NCI-H2029 (cell line): ENCODE data around the gene MAPRE2.

ENCODE experiments used
- DNase-seq: peaks from one replicate; lab custom pipeline; 2025; lab: John Stamatoyannopoulos, UW

Gene MAPRE2

DNA sequence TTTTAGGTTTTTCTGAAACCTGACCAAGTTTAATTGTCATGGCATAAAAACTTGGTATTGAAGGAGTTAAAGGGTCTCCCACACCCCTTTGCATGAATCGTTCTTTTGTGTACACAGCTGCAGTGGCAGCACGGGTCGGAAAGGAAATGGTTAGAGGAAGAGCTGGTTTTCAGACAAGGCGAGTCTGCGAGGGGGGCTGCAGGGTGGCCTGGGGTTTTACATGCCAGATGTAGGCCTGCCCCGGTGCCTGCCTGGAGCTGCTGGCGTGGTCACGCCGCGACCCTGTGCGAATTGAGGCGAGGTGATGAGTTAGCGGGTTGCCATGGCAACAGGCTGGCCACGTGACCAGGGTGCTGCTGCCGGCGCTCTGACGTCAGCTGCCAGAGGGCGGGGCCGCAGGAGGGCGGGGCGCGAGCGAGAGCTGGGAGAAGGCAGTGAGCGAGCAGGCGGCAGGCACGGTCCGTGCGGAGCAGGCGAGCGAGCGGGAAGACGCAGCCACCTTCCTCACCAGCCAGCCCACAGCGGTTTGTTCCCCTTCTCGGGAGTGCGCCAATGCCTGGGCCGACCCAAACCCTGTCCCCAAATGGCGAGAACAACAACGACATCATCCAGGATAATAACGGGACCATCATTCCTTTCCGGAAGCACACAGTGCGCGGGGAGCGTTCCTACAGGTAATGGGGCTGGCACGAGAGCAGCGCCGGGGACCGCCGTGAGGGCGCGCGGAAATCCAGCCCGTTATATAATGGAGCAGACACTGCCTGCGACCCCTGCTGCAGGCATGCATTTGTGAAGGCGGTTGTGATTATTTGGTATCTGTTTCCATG, at the start of gene MAPRE2:
TSS of gene MAPRE2 (plus strand) at position 426 of the 827 bp plus-strand sequence. CDS start at position 553, 127 bp downstream.
- DNase-seq: peak; percentile 95

DNA sequence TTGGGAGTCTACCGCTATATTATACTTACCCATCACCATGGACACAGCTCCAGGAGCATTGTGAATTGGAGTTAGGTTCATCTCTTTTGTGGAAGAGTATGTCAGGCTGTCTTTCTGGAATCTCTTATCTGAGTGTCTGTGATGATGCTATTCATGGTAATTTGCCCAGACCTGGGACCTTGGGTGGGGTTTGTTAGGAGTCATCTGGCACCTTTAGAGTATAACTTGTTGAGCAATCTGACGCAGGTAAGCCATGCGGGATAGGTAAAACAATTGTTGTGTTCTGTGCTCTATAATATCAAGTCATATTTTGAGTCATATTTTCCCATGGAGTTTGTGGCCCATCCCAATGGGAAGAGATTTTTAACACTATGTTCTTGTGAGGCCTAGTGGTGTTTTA, 49.7 kb upstream of the MAPRE2 start:
- no peak for DNase-seq

- no peak for DNase-seq
These were observed 47.9 kb upstream of the MAPRE2 start for GRCh38 chr18:34993289-34993688.

DNA sequence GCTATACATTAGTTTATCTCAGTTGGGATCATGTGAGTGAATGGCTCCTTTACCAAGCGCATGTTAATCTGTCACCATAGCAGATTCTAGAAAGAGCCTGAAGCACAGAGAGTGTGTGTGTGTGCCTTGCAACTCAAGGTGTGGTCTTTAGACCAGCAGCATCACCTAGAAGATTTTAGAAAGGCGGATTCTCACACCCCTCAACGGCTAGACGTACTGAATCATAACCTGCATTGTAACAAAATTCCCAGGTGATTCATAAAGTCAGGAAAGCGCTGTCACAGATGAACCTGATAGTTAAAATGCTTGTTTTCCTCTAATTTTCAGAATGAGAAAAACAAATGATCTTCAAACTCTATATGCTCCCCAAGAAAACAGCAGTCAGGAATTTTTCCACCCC, 45.5 kb upstream of the MAPRE2 start:
- no peak for DNase-seq

DNA sequence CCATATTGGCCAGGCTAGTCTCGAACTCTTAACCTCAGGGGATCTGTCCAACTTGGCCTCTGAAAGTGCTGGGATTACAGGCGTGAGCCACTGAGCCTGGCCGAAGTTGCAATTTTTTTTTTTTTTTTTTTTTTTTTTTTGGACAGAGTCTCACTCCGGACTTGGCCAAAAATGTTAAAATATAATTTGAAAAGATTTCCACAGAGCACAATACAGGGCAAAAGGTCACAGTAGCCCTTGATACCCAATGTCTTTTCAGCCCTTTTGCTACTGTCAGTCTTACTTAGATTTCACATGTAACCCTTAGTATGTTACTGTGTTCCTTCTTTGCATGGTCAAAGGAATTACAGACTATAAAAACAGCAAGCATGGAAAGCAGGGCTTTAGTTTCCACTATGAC, 42.6 kb upstream of the MAPRE2 start:
- DNase-seq: no peak

DNA sequence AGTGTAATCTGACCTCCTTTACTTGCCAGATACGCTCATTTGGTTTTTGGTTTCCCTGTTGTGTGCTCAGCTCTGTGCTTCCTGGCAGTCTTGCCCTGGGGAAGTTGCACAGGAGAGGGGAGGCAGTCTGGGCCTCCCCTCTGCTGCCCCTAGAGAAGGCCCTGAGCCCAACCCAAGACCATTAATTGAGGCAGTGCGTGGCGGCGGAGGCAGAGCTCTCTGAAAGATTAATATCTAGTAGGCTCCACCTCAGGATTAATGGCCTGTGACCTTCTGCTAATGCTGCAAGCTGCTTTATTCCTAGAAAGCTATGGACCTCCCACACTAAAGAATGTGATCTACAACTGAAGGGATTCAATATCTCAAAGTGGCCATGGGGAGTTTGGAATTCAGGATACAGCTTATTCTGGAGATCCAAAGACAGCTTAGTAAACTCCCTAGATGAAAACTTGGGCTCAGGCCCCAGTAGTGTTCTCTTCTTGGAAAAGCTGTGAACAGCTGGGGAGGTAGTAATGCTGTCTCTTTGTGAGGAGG, 41.4 kb upstream of the MAPRE2 start:
- no peak for DNase-seq

DNA sequence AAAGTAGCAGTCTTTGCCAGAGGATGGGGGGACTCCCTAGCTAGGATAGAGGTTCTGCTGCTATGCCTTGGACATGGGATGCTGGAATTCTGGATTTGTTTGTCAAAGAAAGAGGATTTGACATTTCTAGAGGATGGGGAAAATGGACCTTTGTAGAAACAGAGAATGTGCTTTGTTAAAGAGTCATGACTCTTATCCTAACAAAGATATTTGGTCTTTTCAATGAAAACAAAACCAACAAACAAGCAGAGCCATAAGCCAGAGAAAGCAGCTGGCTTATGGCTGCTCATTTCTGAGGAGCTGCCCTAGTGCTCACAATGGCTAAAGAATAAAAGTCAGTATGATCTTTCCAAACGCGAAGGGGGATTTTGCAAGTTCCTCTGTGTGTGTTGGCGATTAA, 40.8 kb upstream of the MAPRE2 start:
- DNase-seq: no peak

GRCh38 chr18:35002120-35002519, 39.1 kb upstream of the MAPRE2 start:
- no peak for DNase-seq

DNA sequence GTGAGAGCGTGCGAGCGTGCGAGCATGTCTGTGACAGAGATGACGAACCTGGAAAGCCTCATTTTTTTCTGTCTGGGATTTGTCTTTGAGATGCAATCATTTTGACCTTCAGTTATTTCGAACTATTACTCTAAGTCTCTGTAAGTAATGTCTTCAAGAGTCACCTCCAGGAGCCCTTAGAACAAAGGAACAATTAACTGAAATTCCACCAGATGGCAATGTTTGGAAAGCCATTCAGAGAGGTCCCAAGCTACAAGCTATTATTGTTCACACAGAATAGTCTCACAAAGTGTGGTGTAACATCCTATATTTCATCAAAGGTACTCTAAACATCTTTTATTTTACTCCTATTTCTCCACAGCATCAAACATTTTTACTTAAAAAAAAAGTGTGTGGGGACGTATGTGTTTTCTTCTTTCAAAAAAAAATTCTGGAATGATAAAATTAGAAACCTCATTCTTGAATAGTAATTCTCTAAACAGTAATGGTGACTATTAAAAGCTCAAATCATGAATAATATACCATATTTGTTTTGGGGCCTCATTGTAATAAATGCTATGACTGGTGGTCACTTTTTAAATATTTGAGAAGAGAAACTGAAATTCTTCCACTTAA, 35.1 kb upstream of the MAPRE2 start:
- DNase-seq: peak; percentile 25

- no peak for DNase-seq
These were observed 31.1 kb upstream of the MAPRE2 start for GRCh38 chr18:35010156-35010555.

- DNase-seq: no peak
These were observed 30.2 kb upstream of the MAPRE2 start for GRCh38 chr18:35010993-35011392.

DNA sequence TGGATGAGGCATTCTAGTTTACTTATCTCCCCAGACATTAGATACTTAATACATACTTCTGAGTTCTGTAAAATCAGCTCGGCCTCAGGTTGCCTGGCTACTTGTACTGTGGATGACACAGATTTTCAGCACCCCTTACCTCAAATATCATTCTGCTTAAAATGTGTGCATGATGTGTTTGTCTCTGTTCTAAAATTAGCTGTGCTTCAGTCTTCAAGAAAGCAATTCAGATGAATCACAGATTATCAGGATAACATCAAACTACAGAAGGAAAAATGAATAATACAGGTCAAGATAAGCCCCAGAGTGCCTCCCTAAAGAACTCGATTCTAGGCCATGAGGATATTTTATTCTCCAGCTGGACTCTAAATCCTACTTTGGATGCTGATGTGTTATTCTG, 21.3 kb upstream of the MAPRE2 start:
- no peak for DNase-seq

GRCh38 chr18:35022426-35023001, 18.7 kb upstream of the MAPRE2 start:
- no peak for DNase-seq

- no peak for DNase-seq
These were observed 17.0 kb upstream of the MAPRE2 start for GRCh38 chr18:35024196-35024595.

DNA sequence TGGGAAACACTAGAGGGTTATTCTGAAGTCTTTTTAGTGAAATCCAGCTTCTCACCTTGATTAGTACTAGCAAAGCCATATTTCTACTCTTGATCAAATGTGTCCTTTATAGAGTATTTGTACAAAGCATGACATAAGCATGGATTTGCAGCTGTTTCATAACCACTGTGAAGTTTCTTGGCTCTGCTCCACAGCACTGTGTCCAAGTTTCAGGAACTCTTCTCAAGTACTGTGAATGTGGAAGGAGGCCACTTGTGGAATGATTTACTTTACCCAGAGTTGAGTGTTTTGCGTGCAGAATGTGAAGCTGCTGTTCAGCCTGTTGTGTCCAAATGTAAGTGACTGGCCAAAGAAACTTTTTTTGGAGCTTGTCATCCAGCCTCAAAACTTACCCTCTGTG, 16.2 kb upstream of the MAPRE2 start:
- DNase-seq: no peak

DNA sequence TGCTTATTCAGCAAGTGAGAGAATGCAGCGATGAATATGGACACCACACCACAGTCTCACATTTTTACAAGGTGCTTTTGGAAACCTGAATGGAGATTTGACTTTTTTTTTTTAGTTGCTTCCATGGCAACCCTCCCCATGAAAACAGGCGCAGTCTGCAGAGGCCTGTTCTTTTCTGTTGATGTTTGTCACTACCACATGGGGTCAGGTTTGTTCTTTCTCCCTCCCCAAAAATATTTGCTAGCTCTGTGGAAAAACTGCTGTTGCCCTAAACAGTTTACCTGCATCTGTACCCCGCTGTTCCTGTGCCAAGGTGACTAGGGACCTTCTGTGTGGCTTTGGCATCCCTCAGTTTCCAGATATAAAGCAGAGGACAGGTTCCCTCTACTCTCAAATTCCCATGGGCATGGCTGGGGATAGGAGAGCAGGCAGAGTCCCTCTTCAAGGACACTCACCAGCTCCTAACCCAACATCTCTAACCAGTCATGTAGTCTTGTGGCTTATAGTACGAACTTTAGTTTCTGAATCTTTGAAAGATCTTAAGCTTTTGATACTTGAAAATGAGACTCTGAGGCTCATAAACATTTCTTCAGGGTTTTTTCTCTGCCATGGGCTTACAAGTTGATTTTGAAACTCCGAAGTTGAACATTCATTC, 14.7 kb upstream of the MAPRE2 start:
- no peak for DNase-seq

GRCh38 chr18:35027206-35027605, 14.0 kb upstream of the MAPRE2 start:
- no peak for DNase-seq

- DNase-seq: no peak
These were observed 12.7 kb upstream of the MAPRE2 start for GRCh38 chr18:35028536-35028935.

DNA sequence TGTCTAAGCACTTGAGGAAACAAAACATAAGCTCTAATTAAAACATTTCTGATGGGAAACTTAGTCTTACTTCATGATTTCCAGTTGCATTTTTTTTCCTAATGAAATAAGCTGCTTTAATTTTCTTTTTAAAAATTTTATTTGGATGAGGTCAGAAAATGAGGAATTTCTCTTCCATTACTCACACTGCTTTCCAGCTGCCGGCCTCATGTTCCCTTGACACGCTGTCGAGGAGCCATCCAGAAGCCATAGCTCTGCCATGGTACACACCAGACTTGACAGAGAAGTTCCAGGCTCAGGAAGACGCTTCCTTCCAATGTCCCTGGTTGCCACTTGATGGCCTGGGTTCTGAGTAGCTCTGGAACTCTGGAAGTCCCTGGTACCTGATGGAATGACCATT, 12.1 kb upstream of the MAPRE2 start:
- no peak for DNase-seq

GRCh38 chr18:35029770-35030169, 11.4 kb upstream of the MAPRE2 start:
- DNase-seq: no peak

DNA sequence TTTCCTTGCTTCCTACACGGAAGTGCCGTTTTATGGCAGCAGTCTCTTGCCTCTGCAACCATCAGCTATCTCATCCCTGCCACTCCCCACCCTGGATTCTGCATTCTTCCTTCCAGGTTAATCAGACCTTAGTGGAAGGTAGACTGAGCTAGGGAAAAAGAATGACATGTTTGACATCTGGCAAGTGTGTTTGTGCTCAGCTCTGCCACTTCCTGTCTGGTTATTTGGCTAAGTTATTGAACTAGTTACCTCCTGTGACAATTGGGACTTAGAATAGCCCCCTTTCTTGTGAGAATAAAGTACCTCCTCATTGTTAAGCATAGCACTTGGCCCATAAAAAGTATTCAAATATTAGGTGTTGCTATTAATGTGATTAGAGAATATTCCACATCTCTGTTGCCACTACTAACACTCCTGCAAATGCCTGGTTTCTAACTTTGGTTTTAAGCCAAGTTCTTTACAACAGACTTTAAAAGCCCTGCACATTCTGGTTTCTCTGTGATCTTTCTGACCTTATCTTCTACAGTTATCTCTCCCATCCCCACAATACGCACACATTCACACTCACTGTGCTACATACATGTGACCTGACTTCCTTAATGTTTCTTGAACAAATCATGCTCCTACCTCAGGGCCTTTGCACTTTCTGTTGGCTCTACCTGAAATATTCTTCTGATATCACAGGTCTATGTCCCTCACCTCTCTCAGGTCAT, 10.8 kb upstream of the MAPRE2 start:
- DNase-seq: no peak

DNA sequence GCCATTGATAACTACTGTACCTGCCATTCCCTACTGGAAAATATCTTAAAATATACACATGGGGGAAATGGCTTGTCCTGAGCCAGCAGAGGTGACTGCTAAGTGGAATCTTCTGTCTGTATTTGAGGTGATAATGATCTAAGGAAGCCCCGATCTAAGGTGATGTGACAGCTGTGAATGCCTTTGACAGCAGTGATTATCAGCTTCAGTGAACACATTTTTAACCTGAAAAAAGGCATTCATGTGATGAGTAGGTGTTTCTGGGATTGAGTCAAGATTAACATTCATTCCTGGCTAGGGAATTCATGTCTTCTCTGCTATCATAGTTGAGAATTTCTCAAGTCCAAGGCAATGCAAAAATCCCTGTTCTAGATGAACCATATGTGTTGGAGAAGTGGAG, 9.1 kb upstream of the MAPRE2 start:
- DNase-seq: no peak
